GM12878 (cell line): ENCODE measurements around the gene INKA1. TPM values are rescaled to one million over a fixed set of nuclear protein-coding genes. Genes with fewer than 3 reads are reported as not detected.

Experiments used
- ATAC-seq: fragments of 200-7000 bp; cut with Tn5 transposase; 3 replicates; pipeline ENCODE4 v1.9.1; 2020; ENCODE audit warnings: mild to moderate bottlenecking, moderate library complexity
- BruUV-seq: library from RNA; stranded (reverse); fragments of 400-500 nt; replicated peaks from 2 replicates; lab custom pipeline; 2021; lab: Mats Ljungman, UMichigan
- CTCF ChIA-PET: fragments of 300-600 bp; sonication (Branson Sonifier 250); formaldehyde crosslinking; extraction: SDS; loops from one replicate; lab custom pipeline; 2021; ENCODE audit warnings: inconsistent platforms; lab: Yijun Ruan, JAX
- POLR2A ChIA-PET: fragments of 350-600 bp; formaldehyde crosslinking; extraction: SDS; loops from one replicate; lab custom pipeline; 2021; ENCODE audit warnings: inconsistent platforms; lab: Charles Lee
- RAD21 ChIA-PET: fragments of 300-600 bp; sonication (Branson Sonifier 250); formaldehyde crosslinking; loops from one replicate; lab custom pipeline; 2023; ENCODE audit warnings: antibody characterized with exemption; ENCODE audit not compliant: unreplicated experiment; lab: Charles Lee
- SMC1A ChIA-PET: fragments of 300-600 bp; sonication (Branson Sonifier 250); formaldehyde crosslinking; loops from one replicate; lab custom pipeline; 2023; ENCODE audit not compliant: unreplicated experiment, uncharacterized antibody; lab: Charles Lee
- DNase-seq: peaks from one replicate; pipeline ENCODE4 v3.0.0-alpha.2; 2011; ENCODE audit warnings: low read depth, low spot score
- FAIRE-seq: peaks from 3 replicates; lab custom pipeline; 2011; peaks lifted over from hg19 to GRCh38; lab: Jason Lieb, UNC
- H2AFZ ChIP-seq: 2 replicates; pipeline ENCODE4 v1.6.0; 2011; ENCODE audit warnings: low read depth, low read length, control low read depth; ENCODE audit not compliant: control insufficient read depth
- H3K27ac ChIP-seq: 2 replicates; pipeline ENCODE4 v1.5.1; 2011; ENCODE audit warnings: control low read depth; ENCODE audit not compliant: control insufficient read depth, insufficient read depth
- H3K27me3 ChIP-seq, 2 experiments: replicated peaks in 1 of 2; 2 replicates each; pipeline versions ENCODE4 v1.6.0 to v1.6.1; 2011; ENCODE audit warnings: low read length in 1 of 2; ENCODE audit not compliant: control insufficient read depth in 2 of 2, insufficient read depth in 2 of 2
- H3K36me3 ChIP-seq, 2 experiments: 2 replicates each; pipeline ENCODE4 v1.5.1; 2011; ENCODE audit warnings: low read length in 1 of 2; ENCODE audit not compliant: control insufficient read depth in 2 of 2, insufficient read depth in 2 of 2
- H3K4me1 ChIP-seq: 2 replicates; pipeline ENCODE4 v1.6.1; 2011; ENCODE audit warnings: mild to moderate bottlenecking, low read length, moderate library complexity, mixed read lengths; ENCODE audit not compliant: control insufficient read depth, insufficient read depth
- H3K4me2 ChIP-seq: 2 replicates; pipeline ENCODE4 v1.6.0; 2011; ENCODE audit warnings: control low read depth; ENCODE audit not compliant: control insufficient read depth, insufficient read depth
- H3K4me3 ChIP-seq: fragments of 200-600 bp; sonication (generic); 2 replicates; pipeline ENCODE4 v1.5.1; 2016
- H3K79me2 ChIP-seq: 2 replicates; pipeline ENCODE4 v1.6.0; 2011; ENCODE audit warnings: low read length; ENCODE audit not compliant: control insufficient read depth, insufficient read depth
- H3K9ac ChIP-seq: 2 replicates; pipeline ENCODE4 v1.8.0; 2011; ENCODE audit warnings: low read length, control low read depth, mixed read lengths; ENCODE audit not compliant: control insufficient read depth, insufficient read depth
- H3K9me3 ChIP-seq: replicated peaks from 3 replicates; pipeline ENCODE4 v1.5.1; 2011; ENCODE audit warnings: mild to moderate bottlenecking, low read length; ENCODE audit not compliant: control insufficient read depth, insufficient read depth
- H4K20me1 ChIP-seq: 2 replicates; pipeline ENCODE4 v1.6.0; 2011; ENCODE audit not compliant: control insufficient read depth, insufficient read depth
- EED ChIP-seq: sonication (generic); IDR thresholded peaks from 2 replicates; pipeline ENCODE4 v1.6.1; 2016; ENCODE audit warnings: antibody characterized with exemption, low read depth
- ETV6 ChIP-seq, 2 experiments: fragments of 450-650 bp in 1 of 2; IDR thresholded peaks in 1 of 2; conservative IDR thresholded peaks in 1 of 2; 2 replicates each; pipeline ENCODE4 v1.6.1; 2014; ENCODE audit warnings: antibody characterized with exemption in 1 of 2, borderline replicate concordance in 1 of 2, low read depth in 1 of 2, mild to moderate bottlenecking in 1 of 2, moderate library complexity in 1 of 2
- HSF1 ChIP-seq: fragments of 150-350 bp; IDR thresholded peaks from 2 replicates; pipeline ENCODE4 v1.6.1; 2014; ENCODE audit warnings: mild to moderate bottlenecking, low read depth, low read length
- MEF2A ChIP-seq: IDR thresholded peaks from 2 replicates; pipeline ENCODE4 v1.6.1; 2011; ENCODE audit warnings: low read depth, mild to moderate bottlenecking, low read length, moderate library complexity; ENCODE audit not compliant: insufficient read depth
- POLR2AphosphoS2 ChIP-seq: IDR thresholded peaks from 2 replicates; pipeline ENCODE4 v1.6.1; 2011; ENCODE audit warnings: low read depth, mild to moderate bottlenecking, low read length, improper control_type of control experiment, moderate library complexity
- RUNX3 ChIP-seq: IDR thresholded peaks from 2 replicates; pipeline ENCODE4 v1.6.1; 2012; ENCODE audit warnings: low read length, inconsistent platforms
- WRNIP1 ChIP-seq: IDR thresholded peaks from 2 replicates; pipeline ENCODE4 v1.6.1; 2011; ENCODE audit warnings: low read depth, low read length, improper control_type of control experiment, borderline replicate concordance
- WGBS: methylation state at CpG from one replicate; pipeline ENCODE4 v1.1.6; 2016; ENCODE audit warnings: low lambda C conversion rate; ENCODE audit not compliant: insufficient replicate concordance, insufficient coverage; ENCODE audit errors: missing lambda C conversion rate; 5-methylcytosine and 5-hydroxymethylcytosine counted together
- in situ Hi-C: fragments of 300-500 bp; cut with MboI; formaldehyde crosslinking; loops from 9 replicates; pipeline ENCODE4 v1.14.3; 2018; ENCODE audit warnings: mixed read lengths
- intact Hi-C: fragments of 100-400 bp; cut with micrococcal nuclease; formaldehyde crosslinking; loops from one replicate; pipeline ENCODE4 v1.14.2; 2022; ENCODE audit not compliant: unreplicated experiment
- polyA plus RNA-seq, 11 experiments: library from polyadenylated mRNA; depleted of rRNA in 4 of 11; unstranded in 6 of 11; stranded (reverse) in 5 of 11; fragments of >200 nt; fragmentation: Nextera tagmentation in 4 of 11; fragmentation: Illumina TruSeq in 1 of 11; extraction: Ambion mirVana in 4 of 11; extraction: Trizol in 1 of 11; gene quantifications; 1 replicate in 1 of 11; 2 replicates in 10 of 11; pipeline versions ENCODE4 v1.2.1 to v1.2.3, GENCODE V29; 2011 to 2016; ENCODE audit warnings: inconsistent platforms in 2 of 11, missing spikeins in 2 of 11, low read depth in 1 of 11
- total RNA-seq, 4 experiments: library from RNA; depleted of rRNA in 3 of 4; stranded (reverse); fragments of >200 nt in 3 of 4; fragmentation: Illumina TruSeq in 1 of 4; extraction: Trizol in 1 of 4; gene quantifications; 2 replicates each; pipeline versions ENCODE4 v1.2.1 to v1.2.3, GENCODE V29; 2013 to 2021

The INKA1 gene
- total and polyA plus RNA-seq, 10 of the 15 experiments (the other 5 are each of a cell fraction or from before 2014, with no cell fraction given) = 0.32 to 10.5 (median 4.9) TPM

DNA sequence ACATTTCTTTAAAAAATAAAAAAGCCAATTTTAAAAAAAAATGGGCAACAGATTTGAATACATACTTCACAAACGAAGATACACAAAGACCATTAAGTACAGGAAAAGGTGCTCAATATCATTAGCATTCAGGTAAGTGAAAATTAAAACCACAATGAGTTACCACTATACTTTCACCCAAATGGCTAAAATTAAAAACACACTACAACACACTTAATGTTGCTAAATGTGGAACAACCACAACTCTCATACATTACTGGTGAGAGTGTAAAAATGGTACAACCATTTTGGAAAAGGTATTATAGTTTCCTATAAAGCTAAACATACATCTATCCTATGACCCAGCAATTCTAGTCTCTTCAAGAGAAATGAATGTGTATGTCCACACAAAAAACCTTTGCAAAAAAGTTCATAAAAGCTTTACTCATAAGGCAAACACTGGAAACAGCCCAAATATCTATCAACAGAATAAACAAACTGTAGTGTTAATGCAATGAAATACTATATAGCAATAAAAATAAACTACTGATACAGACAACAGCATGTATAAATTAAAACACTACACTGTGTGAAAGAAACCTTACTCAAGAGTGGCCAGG, 31.6 kb upstream of the INKA1 start:
- Histone ChIP-seq H3K27me3 (no peaks in the 10 kb centered on the region), H3K4me3 (no peak overlapping the region), H2AFZ (no peak overlapping the region), H3K36me3 (no peaks in the 10 kb centered on the region)
- ChIA-PET CTCF (interaction anchor here (3.1 kb wide), 1 partner anchor 67 kb away, joined by 9 read pairs; no protein-coding TSS in a partner anchor), RAD21 (interaction anchor here (0.6 kb wide), 1 partner anchor 32 kb away, joined by 3 read pairs; the partner anchor contains the start of gene INKA1), SMC1A (interaction anchor here (0.9 to 1.7 kb wide), 3 partner anchors 8 to 17 kb away, joined by 3 to 5 read pairs (median 4); no protein-coding TSS in a partner anchor)
- intact Hi-C loops = no loop called here
- peak; percentile 68; the same call in 1 of the 2 replicates for TF ChIP-seq MEF2A
- TF ChIP-seq RUNX3 = peak; percentile 72
- TF ChIP-seq ETV6 (conservative IDR thresholded peaks at IDR 0.05 in 1 of 2, IDR thresholded peaks at IDR 0.05 in 1 of 2; ENCODE audit: borderline replicate concordance in 1 of 2, low read depth in 1 of 2) = no peak
- TF ChIP-seq, all 136 proteins: peak for 2
- ATAC-seq (no peak), FAIRE-seq (peak; percentile 62), DNase-seq (no peak)
- H3K79me2 ChIP-seq = peaks cover 10% of the 10 kb centered on the region; the same call in 1 of the 2 replicates
- BruUV-seq = no TSS peak
- POLR2A ChIA-PET = interaction anchor here (0.6 kb wide), 1 partner anchor 17 kb away, joined by 5 read pairs; no protein-coding TSS in a partner anchor
- no peaks in the 10 kb centered on the region for H3K9me3 ChIP-seq
- no peak overlapping the region for H3K4me2 ChIP-seq
- H3K9ac ChIP-seq = no peak overlapping the region
- no peak overlapping the region for H3K27ac ChIP-seq
- in situ Hi-C loops = no loop called here
- no peaks in the 10 kb centered on the region for H3K4me1 ChIP-seq
- H4K20me1 ChIP-seq = peaks cover 4% of the 10 kb centered on the region
- WGBS = 13% methylated on average over 1 of the region's 1 CpG

DNA sequence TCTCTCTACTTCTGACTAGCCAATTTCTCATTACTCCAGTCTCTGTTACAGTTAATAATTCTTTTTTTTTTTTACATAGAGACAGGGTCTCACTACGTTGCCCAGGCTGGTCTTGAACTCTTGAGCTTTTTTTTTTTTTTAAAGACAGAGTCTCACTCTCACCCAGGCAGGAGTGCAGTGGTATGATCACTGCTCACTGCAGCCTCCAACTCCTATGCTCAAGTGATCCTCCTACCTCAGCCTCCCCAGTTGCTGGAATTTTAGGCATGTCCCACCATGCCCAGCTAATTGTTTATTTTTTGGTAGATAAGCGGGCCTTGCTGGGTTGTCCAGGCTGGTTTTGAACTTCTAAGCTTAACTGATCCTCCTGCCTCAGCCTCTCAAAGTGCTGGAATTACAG, 30.4 kb upstream of the INKA1 start:
- Histone ChIP-seq H4K20me1 (peaks cover 4% of the 10 kb centered on the region), H3K36me3 (no peaks in the 10 kb centered on the region), H3K4me3 (no peak overlapping the region), H3K27ac (no peak overlapping the region), H3K9ac (no peak overlapping the region)
- intact Hi-C loops = no loop called here
- DNase-seq (no peak), FAIRE-seq (no peak)
- in situ Hi-C loops = no loop called here
- 97% methylated on average over 2 of the region's 2 CpGs for WGBS
- ChIA-PET SMC1A (interaction anchor here (0.7 kb wide), 1 partner anchor 97 kb away, joined by 4 read pairs; the partner anchor contains the start of gene CAMKV), RAD21 (no interaction called here)
- TF ChIP-seq POLR2AphosphoS2 (no peak), WRNIP1 (no peak), EED (no peak), HSF1 (no peak)
- TF ChIP-seq, all 136 proteins: peak for 0
- H3K79me2 ChIP-seq = peaks cover 9% of the 10 kb centered on the region
- H3K27me3 ChIP-seq = no peaks in the 10 kb centered on the region
- H3K4me2 ChIP-seq = no peak overlapping the region
- no peak overlapping the region for H2AFZ ChIP-seq
- POLR2A ChIA-PET = interaction anchor here (0.6 kb wide), 1 partner anchor 67 kb away, joined by 3 read pairs; no protein-coding TSS in a partner anchor
- BruUV-seq = no TSS peak
- no peaks in the 10 kb centered on the region for H3K4me1 ChIP-seq
- CTCF ChIA-PET = interaction anchor here (3.1 kb wide), 1 partner anchor 66 kb away, joined by 9 read pairs; no protein-coding TSS in a partner anchor
- ATAC-seq = no peak
- no peaks in the 10 kb centered on the region for H3K9me3 ChIP-seq
